PFSK-1 (cell line): Measurements from ENCODE around the gene PRIMA1.

ENCODE experiments used
- FOXP2 ChIP-seq: optimal IDR thresholded peaks from 2 replicates; pipeline ENCODE3; 2011; ENCODE audit warnings: borderline replicate concordance, control low read depth, inconsistent platforms; ENCODE audit not compliant: insufficient read depth; ENCODE audit errors: extremely low read length, extremely low read depth
- POLR2AphosphoS5 ChIP-seq: IDR thresholded peaks from 2 replicates; pipeline ENCODE4 v1.6.1; 2012; ENCODE audit warnings: low read depth, mild to moderate bottlenecking, control low read depth, low read length, moderate library complexity
- SIN3A ChIP-seq: IDR thresholded peaks from 2 replicates; pipeline ENCODE4 v1.6.1; 2012; ENCODE audit warnings: mild to moderate bottlenecking, low read length, moderate library complexity, borderline replicate concordance; ENCODE audit not compliant: insufficient read depth
- TAF1 ChIP-seq: IDR thresholded peaks from 2 replicates; pipeline ENCODE4 v1.6.1; 2012; ENCODE audit warnings: low read length, control low read depth, borderline replicate concordance; ENCODE audit not compliant: insufficient read depth
- TF ChIP-seq, protein P1 (sequence below), 2 experiments: IDR thresholded peaks; 2 replicates each; pipeline versions ENCODE4 v1.6.1 to v1.8.0; 2011 to 2012; ENCODE audit warnings: low read depth in 2 of 2, low read length in 2 of 2, control low read depth in 1 of 2, inconsistent platforms in 1 of 2, mild to moderate bottlenecking in 1 of 2, moderate library complexity in 1 of 2; ENCODE audit not compliant: insufficient read depth in 1 of 2

- no peak for TF ChIP-seq POLR2AphosphoS5
- TF ChIP-seq, protein P1, sequence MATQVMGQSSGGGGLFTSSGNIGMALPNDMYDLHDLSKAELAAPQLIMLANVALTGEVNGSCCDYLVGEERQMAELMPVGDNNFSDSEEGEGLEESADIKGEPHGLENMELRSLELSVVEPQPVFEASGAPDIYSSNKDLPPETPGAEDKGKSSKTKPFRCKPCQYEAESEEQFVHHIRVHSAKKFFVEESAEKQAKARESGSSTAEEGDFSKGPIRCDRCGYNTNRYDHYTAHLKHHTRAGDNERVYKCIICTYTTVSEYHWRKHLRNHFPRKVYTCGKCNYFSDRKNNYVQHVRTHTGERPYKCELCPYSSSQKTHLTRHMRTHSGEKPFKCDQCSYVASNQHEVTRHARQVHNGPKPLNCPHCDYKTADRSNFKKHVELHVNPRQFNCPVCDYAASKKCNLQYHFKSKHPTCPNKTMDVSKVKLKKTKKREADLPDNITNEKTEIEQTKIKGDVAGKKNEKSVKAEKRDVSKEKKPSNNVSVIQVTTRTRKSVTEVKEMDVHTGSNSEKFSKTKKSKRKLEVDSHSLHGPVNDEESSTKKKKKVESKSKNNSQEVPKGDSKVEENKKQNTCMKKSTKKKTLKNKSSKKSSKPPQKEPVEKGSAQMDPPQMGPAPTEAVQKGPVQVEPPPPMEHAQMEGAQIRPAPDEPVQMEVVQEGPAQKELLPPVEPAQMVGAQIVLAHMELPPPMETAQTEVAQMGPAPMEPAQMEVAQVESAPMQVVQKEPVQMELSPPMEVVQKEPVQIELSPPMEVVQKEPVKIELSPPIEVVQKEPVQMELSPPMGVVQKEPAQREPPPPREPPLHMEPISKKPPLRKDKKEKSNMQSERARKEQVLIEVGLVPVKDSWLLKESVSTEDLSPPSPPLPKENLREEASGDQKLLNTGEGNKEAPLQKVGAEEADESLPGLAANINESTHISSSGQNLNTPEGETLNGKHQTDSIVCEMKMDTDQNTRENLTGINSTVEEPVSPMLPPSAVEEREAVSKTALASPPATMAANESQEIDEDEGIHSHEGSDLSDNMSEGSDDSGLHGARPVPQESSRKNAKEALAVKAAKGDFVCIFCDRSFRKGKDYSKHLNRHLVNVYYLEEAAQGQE (IDR thresholded peaks at IDR 0.05; ENCODE audit: insufficient read depth in 1 of 2, low read depth in 2 of 2, low read length in 2 of 2) = no peak
- TF ChIP-seq SIN3A = no peak
- TF ChIP-seq FOXP2 = no peak
- TF ChIP-seq TAF1 = no peak
These were observed 39.2 kb downstream of the PRIMA1 start for GRCh38 chr14:93749076-93749420.
